Adrenal gland (tissue), 12 donors: ENCODE data around the gene SHISAL2B. TPM values are rescaled to one million over a fixed set of nuclear protein-coding genes. Genes with fewer than 3 reads are reported as not detected.

Experiments
- DNase-seq, 7 donors: peaks; one replicate each; pipeline ENCODE4 v3.0.0-alpha.2; 2019 to 2020
- H3K27ac ChIP-seq, 5 donors: fragments of 200-600 bp; sonication (generic) in 4 of 5; 1 replicate in 3 of 5; 2 replicates in 2 of 5; pipeline versions ENCODE4 v1.5.1 to v1.8.0; 2016 to 2020; ENCODE audit warnings: mild to moderate bottlenecking in 1 of 5
- H3K27me3 ChIP-seq: fragments of 200-600 bp; 2 replicates; pipeline ENCODE4 v1.8.0; 2021
- H3K36me3 ChIP-seq, 2 donors: fragments of 200-600 bp; replicated peaks in 1 of 2; 1 replicate in 1 of 2; 2 replicates in 1 of 2; pipeline versions ENCODE4 v1.5.1 to v1.8.0; 2018 to 2022
- H3K4me1 ChIP-seq, 2 donors: fragments of 200-600 bp; replicated peaks in 1 of 2; 1 replicate in 1 of 2; 2 replicates in 1 of 2; pipeline versions ENCODE4 v1.5.1 to v1.8.0; 2018 to 2021
- H3K4me3 ChIP-seq, 4 donors: fragments of 200-600 bp; sonication (generic) in 3 of 4; one replicate each; pipeline ENCODE4 v1.5.1; 2016 to 2018
- H3K9me3 ChIP-seq, 3 donors: fragments of 200-600 bp; sonication (generic) in 1 of 3; replicated peaks in 1 of 3; 1 replicate in 2 of 3; 2 replicates in 1 of 3; pipeline versions ENCODE4 v1.5.1 to v1.8.0; 2016 to 2021
- POLR2A ChIP-seq, 2 donors: fragments of 450-650 bp; IDR thresholded peaks; one replicate each; pipeline ENCODE4 v1.6.1; 2017; ENCODE audit warnings: antibody characterized with exemption in 2 of 2, mild to moderate bottlenecking in 2 of 2, moderate library complexity in 1 of 2
- WGBS, 4 donors: extraction: QIAGEN DNeasy Blood & Tissue Kit in 2 of 4; methylation state at CpG; one replicate each; pipeline versions ENCODE4 v1.1.5 to v1.1.7; 2013 to 2017; 5-methylcytosine and 5-hydroxymethylcytosine counted together
- intact Hi-C, 2 donors: fragments of 100-400 bp; cut with DNase I; formaldehyde crosslinking; loops; one replicate each; pipeline versions ENCODE4 v1.14.1 to v1.15.0; 2022 to 2023
- polyA plus RNA-seq, 3 donors: library from polyadenylated mRNA; stranded (reverse); fragments of 200-250 nt in 2 of 3; fragments of 350-450 nt in 1 of 3; fragmentation: Illumina TruSeq in 1 of 3; extraction: RNeasy Lipid Tissue Mini Kit (QIAGEN cat#74804) in 1 of 3; gene quantifications; one replicate each; pipeline ENCODE4 v1.2.3, GENCODE V29; 2013 to 2014
- total RNA-seq, 9 donors: library from RNA; depleted of rRNA in 4 of 9; stranded (reverse); fragments of >200 nt in 4 of 9; fragments of 120-200 nt in 1 of 9; fragmentation: NEBNext Ultra II Directional in 1 of 9; extraction: Animal tissue kit (Norgen Biotek cat#: 25700) in 1 of 9; gene quantifications; one replicate each; pipeline versions ENCODE4 v1.1.0 to v1.2.4, GENCODE V29; 2013 to 2023
- TF ChIP-seq, protein P1 (sequence below), 6 experiments: fragments of 450-650 bp in 4 of 6; fragments of 200-600 bp in 2 of 6; sonication (generic) in 1 of 6; IDR thresholded peaks; 1 replicate in 5 of 6; 2 replicates in 1 of 6; pipeline versions ENCODE4 v1.5.1 to v1.8.0; 2016 to 2021; ENCODE audit warnings: antibody characterized with exemption in 6 of 6, mild to moderate bottlenecking in 2 of 6, moderate library complexity in 1 of 6
- donor health status: healthy with polysubstance abuse.
- donor health status: Bipolar disorder and iron deficiency.
- donor health status: DM: yes; HTN: yes; CAD: no.
- donor health status: DM: no; HTN: no; CAD: no.
- donor health status: DM: no; HTN: no; CAD: no.
- donor health status: DM: yes; HTN: yes; CAD: no.

The SHISAL2B gene
- total and polyA plus RNA-seq, 12 donors = 0.10 TPM; not detected in 11

DNA sequence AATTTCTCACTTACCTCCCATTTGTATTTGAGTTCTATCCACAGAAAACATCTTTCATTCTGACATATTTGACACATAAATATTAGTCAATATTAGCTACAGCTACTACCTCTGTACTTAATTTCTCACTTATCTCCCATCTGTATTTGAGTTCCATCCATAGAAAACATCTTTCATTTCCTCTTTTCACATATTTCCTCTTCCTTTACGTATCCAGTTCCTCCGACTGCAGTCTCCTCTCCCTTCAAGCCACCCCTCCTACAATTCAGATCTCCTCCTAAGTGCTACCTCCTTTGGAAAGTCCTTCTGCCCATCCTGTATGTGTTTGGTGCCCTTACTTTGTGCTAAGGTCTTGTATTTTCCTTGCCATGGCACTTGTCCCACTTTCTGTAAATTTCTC, 76.6 kb downstream of the SHISAL2B start:
- Histone ChIP-seq H3K9me3 (no peaks in the 10 kb centered on the region), H3K4me1 (peaks cover 18 to 43% of the 10 kb centered on the region in 2 donors), H3K27me3 (no peaks in the 10 kb centered on the region), H3K27ac (no peak overlapping the region), H3K36me3 (peaks cover 0 to 12% of the 10 kb centered on the region in 2 donors), H3K4me3 (peak overlapping the region in 1 of 4 donors; percentile 82)
- intact Hi-C loops = no loop called here
- DNase-seq = no peak
- WGBS, 4 donors = 65 to 79% (median 70%) methylated on average over 2 of the region's 2 CpGs
- TF ChIP-seq, protein P1, sequence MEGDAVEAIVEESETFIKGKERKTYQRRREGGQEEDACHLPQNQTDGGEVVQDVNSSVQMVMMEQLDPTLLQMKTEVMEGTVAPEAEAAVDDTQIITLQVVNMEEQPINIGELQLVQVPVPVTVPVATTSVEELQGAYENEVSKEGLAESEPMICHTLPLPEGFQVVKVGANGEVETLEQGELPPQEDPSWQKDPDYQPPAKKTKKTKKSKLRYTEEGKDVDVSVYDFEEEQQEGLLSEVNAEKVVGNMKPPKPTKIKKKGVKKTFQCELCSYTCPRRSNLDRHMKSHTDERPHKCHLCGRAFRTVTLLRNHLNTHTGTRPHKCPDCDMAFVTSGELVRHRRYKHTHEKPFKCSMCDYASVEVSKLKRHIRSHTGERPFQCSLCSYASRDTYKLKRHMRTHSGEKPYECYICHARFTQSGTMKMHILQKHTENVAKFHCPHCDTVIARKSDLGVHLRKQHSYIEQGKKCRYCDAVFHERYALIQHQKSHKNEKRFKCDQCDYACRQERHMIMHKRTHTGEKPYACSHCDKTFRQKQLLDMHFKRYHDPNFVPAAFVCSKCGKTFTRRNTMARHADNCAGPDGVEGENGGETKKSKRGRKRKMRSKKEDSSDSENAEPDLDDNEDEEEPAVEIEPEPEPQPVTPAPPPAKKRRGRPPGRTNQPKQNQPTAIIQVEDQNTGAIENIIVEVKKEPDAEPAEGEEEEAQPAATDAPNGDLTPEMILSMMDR (IDR thresholded peaks at IDR 0.05) = no peak
- TF ChIP-seq POLR2A (IDR thresholded peaks at IDR 0.05) = no peak

Other genes with a start within 250 kb of the SHISAL2B start
- gene RGS7BP, start 184.5 kb upstream of the SHISAL2B start, total RNA-seq = 10 to 100 TPM in 5 of 9 donors, 1 to 10 TPM in 4; 3.6 to 23.5 (median 11.1) TPM
- 1 to 10 TPM in 2 of 3 donors, under 1 TPM in 1; 0.54 to 6.7 (median 1.9) TPM for gene RGS7BP, start 184.5 kb upstream of the SHISAL2B start, polyA plus RNA-seq
- gene SREK1IP1, start 78.2 kb downstream of the SHISAL2B start, total RNA-seq = 10 to 100 TPM in 6 of 9 donors, 1 to 10 TPM in 3; 5.0 to 29.2 (median 14.7) TPM
- 10 to 100 TPM; 13.1 to 42.9 (median 36.8) TPM for gene SREK1IP1, start 78.2 kb downstream of the SHISAL2B start, polyA plus RNA-seq
- gene CWC27, start 78.4 kb downstream of the SHISAL2B start, total RNA-seq = 10 to 100 TPM in 8 of 9 donors, 1 to 10 TPM in 1; 7.3 to 21.5 (median 16.1) TPM
- gene CWC27, start 78.4 kb downstream of the SHISAL2B start, polyA plus RNA-seq = 10 to 100 TPM; 12.4 to 31.0 (median 13.9) TPM